ENCODE results near the gene OR10A2.
"Not testable (repeated sequence)": the region's sequence is repeated elsewhere in the genome, so short reads cannot be mapped to it uniquely, and the experiment has no call there.

The OR10A2 gene

GRCh38 chr11:6876914-6877313 is 14.1 kb downstream of the OR10A2 start:
- ATAC-seq = no peak
- TF ChIP-seq TSHZ2 (CRISPR knock-in tag; IDR thresholded peaks at IDR 0.05) (no peak), CSRNP3 (CRISPR knock-in tag; IDR thresholded peaks at IDR 0.05) (no peak), ZNF8 (CRISPR knock-in tag; IDR thresholded peaks at IDR 0.05) (no peak), ZFP3 (CRISPR knock-in tag; IDR thresholded peaks at IDR 0.05) (no peak), PATZ1 (CRISPR knock-in tag; IDR thresholded peaks at IDR 0.05; ENCODE audit: borderline replicate concordance) (no peak), ISL1 (CRISPR knock-in tag; IDR thresholded peaks at IDR 0.05) (no peak), ARNTL (CRISPR knock-in tag; IDR thresholded peaks at IDR 0.05; ENCODE audit: borderline replicate concordance, low read depth) (no peak), ZC3H10 (CRISPR knock-in tag; IDR thresholded peaks at IDR 0.05) (no peak), ZNF565 (CRISPR knock-in tag; conservative IDR thresholded peaks at IDR 0.05; ENCODE audit: low read depth) (no peak), TCF4 (CRISPR knock-in tag; IDR thresholded peaks at IDR 0.05; ENCODE audit: borderline replicate concordance) (no peak), RARB (CRISPR knock-in tag; IDR thresholded peaks at IDR 0.05) (no peak), ESRRG (CRISPR knock-in tag; IDR thresholded peaks at IDR 0.05) (no peak), PPARA (CRISPR knock-in tag; IDR thresholded peaks at IDR 0.05; ENCODE audit: borderline replicate concordance) (no peak), BACH2 (CRISPR knock-in tag; IDR thresholded peaks at IDR 0.05; ENCODE audit: borderline replicate concordance) (no peak), POU6F1 (CRISPR knock-in tag; IDR thresholded peaks at IDR 0.05; ENCODE audit: borderline replicate concordance, low read depth) (no peak), ZNF70 (CRISPR knock-in tag; IDR thresholded peaks at IDR 0.05) (no peak), CSDC2 (CRISPR knock-in tag; IDR thresholded peaks at IDR 0.05) (no peak), CREB5 (CRISPR knock-in tag; IDR thresholded peaks at IDR 0.05; ENCODE audit: low read depth) (no peak), GLIS3 (CRISPR knock-in tag; IDR thresholded peaks at IDR 0.05) (no peak), ZFP30 (CRISPR knock-in tag; IDR thresholded peaks at IDR 0.05) (no peak)

GRCh38 chr11:6882751-6883150 is 19.9 kb downstream of the OR10A2 start:
- no peak for ATAC-seq
- no peak for TF ChIP-seq ESRRG (CRISPR knock-in tag; IDR thresholded peaks at IDR 0.05)
- no peak for TF ChIP-seq CSRNP3 (CRISPR knock-in tag; IDR thresholded peaks at IDR 0.05)
- TF ChIP-seq ISL1 (CRISPR knock-in tag; IDR thresholded peaks at IDR 0.05) = no peak
- TF ChIP-seq ZFP30 (CRISPR knock-in tag; IDR thresholded peaks at IDR 0.05) = no peak
- TF ChIP-seq BACH2 (CRISPR knock-in tag; IDR thresholded peaks at IDR 0.05; ENCODE audit: borderline replicate concordance) = no peak
- no peak for TF ChIP-seq POU6F1 (CRISPR knock-in tag; IDR thresholded peaks at IDR 0.05; ENCODE audit: borderline replicate concordance, low read depth)

- not testable (repeated sequence) for ATAC-seq
These were observed 24.9 kb downstream of the OR10A2 start for GRCh38 chr11:6887711-6888110.
